ENCODE results near the gene USP6NL. TPM values are rescaled to one million over a fixed set of nuclear protein-coding genes. Genes with fewer than 3 reads are reported as not detected.

USP6NL gene
- total and polyA plus RNA-seq, 9 of the 15 experiments (the other 6 are each of a cell fraction or from before 2014, with no cell fraction given), result 3.2 to 26.6 (median 19.8) TPM

GRCh38 chr10:11425676-11426075 is 185.8 kb downstream of the USP6NL start (continued):
- TF ChIP-seq MGA (IDR thresholded peaks at IDR 0.05) (no peak), PTBP1 (IDR thresholded peaks at IDR 0.05; ENCODE audit: low read depth, low read length) (no peak), ZNF644 (tag; IDR thresholded peaks at IDR 0.05; ENCODE audit: low read depth) (no peak)
